IPS-18c (cell line): ENCODE measurements around the gene NAT14.
"Not testable (repeated sequence)": the region's sequence is repeated elsewhere in the genome, so short reads cannot be mapped to it uniquely, and the experiment has no call there.

Source experiments
- H3K4me3 ChIP-seq: 2 replicates; pipeline ENCODE4 v1.7.0; 2013; ENCODE audit warnings: low read depth, mild to moderate bottlenecking, low read length, moderate library complexity; ENCODE audit not compliant: insufficient read depth
- H3K9me3 ChIP-seq: one replicate; pipeline ENCODE4 v1.6.1; 2013; ENCODE audit warnings: mild to moderate bottlenecking, low read length, moderate library complexity; ENCODE audit not compliant: control insufficient read depth, insufficient read depth

NAT14 gene

GRCh38 chr19:55504981-55505380 lies 20.0 kb downstream of the NAT14 start:
- Histone ChIP-seq H3K4me3 (no peak overlapping the region), H3K9me3 (peaks cover 7% of the 10 kb centered on the region)

- Histone ChIP-seq H3K9me3 (peaks cover 4% of the 10 kb centered on the region), H3K4me3 (no peak overlapping the region)
These were observed 23.1 kb downstream of the NAT14 start for GRCh38 chr19:55508120-55508519.

GRCh38 chr19:55516878-55517620 lies 32.1 kb downstream of the NAT14 start:
- H3K4me3 ChIP-seq = no peak overlapping the region; the same call in 1 of the 2 replicates

GRCh38 chr19:55519451-55520311 lies 34.7 kb downstream of the NAT14 start:
- Histone ChIP-seq H3K9me3 (no peaks in the 10 kb centered on the region), H3K4me3 (no peak overlapping the region)

More at GRCh38 chr19:55516878-55517620, 32.1 kb downstream of the NAT14 start:
- no peaks in the 10 kb centered on the region for H3K9me3 ChIP-seq

GRCh38 chr19:55520691-55521292 lies 35.8 kb downstream of the NAT14 start:
- no peak overlapping the region for H3K4me3 ChIP-seq
- no peaks in the 10 kb centered on the region for H3K9me3 ChIP-seq

- no peaks in the 10 kb centered on the region for H3K9me3 ChIP-seq
These were observed 40.5 kb downstream of the NAT14 start for GRCh38 chr19:55525289-55526101.

GRCh38 chr19:55526216-55527196 lies 41.5 kb downstream of the NAT14 start:
- H3K9me3 ChIP-seq = no peaks in the 10 kb centered on the region

More at GRCh38 chr19:55525289-55526101, 40.5 kb downstream of the NAT14 start:
- no peak overlapping the region for H3K4me3 ChIP-seq

GRCh38 chr19:55527197-55528029 lies 42.4 kb downstream of the NAT14 start:
- H3K9me3 ChIP-seq = no peaks in the 10 kb centered on the region
- H3K4me3 ChIP-seq = no peak overlapping the region

More at GRCh38 chr19:55526216-55527196, 41.5 kb downstream of the NAT14 start:
- no peak overlapping the region for H3K4me3 ChIP-seq

GRCh38 chr19:55528030-55528803 lies 43.2 kb downstream of the NAT14 start:
- H3K4me3 ChIP-seq = no peak overlapping the region
- H3K9me3 ChIP-seq = no peaks in the 10 kb centered on the region

GRCh38 chr19:55529636-55530234 lies 44.7 kb downstream of the NAT14 start:
- Histone ChIP-seq H3K4me3 (no peak overlapping the region), H3K9me3 (no peaks in the 10 kb centered on the region)

GRCh38 chr19:55530996-55531395 lies 46.0 kb downstream of the NAT14 start:
- H3K9me3 ChIP-seq = no peaks in the 10 kb centered on the region
- H3K4me3 ChIP-seq = no peak overlapping the region

GRCh38 chr19:55534280-55534679 lies 49.3 kb downstream of the NAT14 start:
- H3K9me3 ChIP-seq, H3K4me3 ChIP-seq: not testable (repeated sequence)

GRCh38 chr19:55535173-55535964 lies 50.4 kb downstream of the NAT14 start:
- Histone ChIP-seq H3K4me3 (no peak overlapping the region), H3K9me3 (no peaks in the 10 kb centered on the region)

- no peaks in the 10 kb centered on the region for H3K9me3 ChIP-seq
- H3K4me3 ChIP-seq = no peak overlapping the region
These were observed 51.0 kb downstream of the NAT14 start for GRCh38 chr19:55535965-55536350.
